Neural progenitor cell (in vitro differentiated cells): ENCODE measurements around the gene WBP4.
A peak's percentile ranks its signal among the peaks of the same experiment; 100 is the strongest.

Experiments used
- EZH2phosphoT487 ChIP-seq: fragments of 200-600 bp; sonication (generic); IDR thresholded peaks from 2 replicates; pipeline ENCODE4 v1.6.1; 2017; ENCODE audit warnings: antibody characterized with exemption
- TF ChIP-seq, protein P1 (sequence below): fragments of 200-600 bp; sonication (generic); IDR thresholded peaks from 2 replicates; pipeline ENCODE4 v1.5.1; 2017; ENCODE audit warnings: antibody characterized with exemption, mild to moderate bottlenecking

DNA sequence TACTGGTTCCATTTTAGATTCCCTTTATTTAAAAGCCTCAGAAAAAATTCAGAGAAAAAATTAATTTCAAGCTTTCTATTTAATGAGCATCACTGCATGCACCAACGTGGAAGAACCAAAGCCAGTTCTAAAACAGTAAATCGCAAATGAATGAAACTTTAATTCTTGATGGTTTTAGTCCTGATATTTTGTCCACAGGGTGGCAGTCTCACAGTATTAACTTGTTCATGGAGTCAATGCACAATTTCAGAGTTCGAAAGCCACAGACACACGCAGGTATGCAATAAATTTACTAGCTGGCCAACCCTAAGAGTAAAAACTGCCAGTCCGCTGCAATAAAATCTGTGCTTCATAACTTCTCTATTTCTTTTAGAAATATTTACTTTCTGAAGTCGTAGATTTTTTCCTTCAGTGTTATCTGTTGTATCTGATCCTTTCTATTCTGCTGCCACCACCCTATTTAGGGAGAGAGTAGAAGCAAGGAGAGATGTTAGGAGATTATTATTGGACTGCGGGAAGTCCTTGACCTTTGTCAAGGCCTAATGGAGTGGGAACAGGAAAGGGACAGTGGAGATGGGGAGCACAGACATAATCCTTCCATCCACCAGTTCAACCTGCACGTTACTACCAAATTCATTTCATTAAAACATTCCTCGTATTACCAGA, 7.0 kb upstream of the WBP4 start:
- TF ChIP-seq, protein P1, sequence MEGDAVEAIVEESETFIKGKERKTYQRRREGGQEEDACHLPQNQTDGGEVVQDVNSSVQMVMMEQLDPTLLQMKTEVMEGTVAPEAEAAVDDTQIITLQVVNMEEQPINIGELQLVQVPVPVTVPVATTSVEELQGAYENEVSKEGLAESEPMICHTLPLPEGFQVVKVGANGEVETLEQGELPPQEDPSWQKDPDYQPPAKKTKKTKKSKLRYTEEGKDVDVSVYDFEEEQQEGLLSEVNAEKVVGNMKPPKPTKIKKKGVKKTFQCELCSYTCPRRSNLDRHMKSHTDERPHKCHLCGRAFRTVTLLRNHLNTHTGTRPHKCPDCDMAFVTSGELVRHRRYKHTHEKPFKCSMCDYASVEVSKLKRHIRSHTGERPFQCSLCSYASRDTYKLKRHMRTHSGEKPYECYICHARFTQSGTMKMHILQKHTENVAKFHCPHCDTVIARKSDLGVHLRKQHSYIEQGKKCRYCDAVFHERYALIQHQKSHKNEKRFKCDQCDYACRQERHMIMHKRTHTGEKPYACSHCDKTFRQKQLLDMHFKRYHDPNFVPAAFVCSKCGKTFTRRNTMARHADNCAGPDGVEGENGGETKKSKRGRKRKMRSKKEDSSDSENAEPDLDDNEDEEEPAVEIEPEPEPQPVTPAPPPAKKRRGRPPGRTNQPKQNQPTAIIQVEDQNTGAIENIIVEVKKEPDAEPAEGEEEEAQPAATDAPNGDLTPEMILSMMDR: peak; percentile 68
- no peak for TF ChIP-seq EZH2phosphoT487
